HepG2 (cell line): ENCODE results near the gene NOL12. TPM values are rescaled to one million over a fixed set of nuclear protein-coding genes. Genes with fewer than 3 reads are reported as not detected.

Experiments used
- ATAC-seq: fragments of 200-7000 bp; cut with Tn5 transposase; 3 replicates; pipeline ENCODE4 v1.9.1; 2020; ENCODE audit warnings: mild to moderate bottlenecking, moderate library complexity
- BruUV-seq: library from RNA; stranded (reverse); fragments of 400-500 nt; replicated peaks from 2 replicates; lab custom pipeline; 2021; lab: Mats Ljungman, UMichigan
- CTCF ChIA-PET: fragments of 300-600 bp; formaldehyde crosslinking; extraction: SDS; loops from one replicate; lab custom pipeline; 2021; ENCODE audit warnings: low total read pairs, inconsistent platforms, low intra/inter-chr PET ratio; lab: Yijun Ruan, JAX
- POLR2A ChIA-PET: fragments of 350-600 bp; sonication (Branson Sonifier 250); formaldehyde crosslinking; loops from one replicate; lab custom pipeline; 2020; ENCODE audit warnings: antibody characterized with exemption, inconsistent platforms; lab: Yijun Ruan, JAX
- DNase-seq: peaks from one replicate; pipeline ENCODE4 v3.0.0-alpha.2; 2015; ENCODE audit warnings: low spot score
- FAIRE-seq: peaks from 3 replicates; lab custom pipeline; 2011; peaks lifted over from hg19 to GRCh38; lab: Jason Lieb, UNC
- H2AFZ ChIP-seq: one replicate; pipeline ENCODE4 v1.6.1; 2011; ENCODE audit warnings: low read length, inconsistent platforms
- H3K27ac ChIP-seq: fragments of 300-600 bp; 3 replicates; pipeline ENCODE4 v1.8.0; 2011; ENCODE audit warnings: mixed run types, mild to moderate bottlenecking, mixed read lengths, low read length, inconsistent platforms; ENCODE audit not compliant: insufficient read depth; ENCODE audit errors: extremely low read length
- H3K27me3 ChIP-seq, 2 experiments: fragments of 200-600 bp in 1 of 2; 2 replicates in 1 of 2; 3 replicates in 1 of 2; pipeline versions ENCODE4 v1.6.0 to v1.8.0; 2011; ENCODE audit warnings: low read length in 2 of 2, mild to moderate bottlenecking in 2 of 2, moderate library complexity in 2 of 2, inconsistent platforms in 1 of 2; ENCODE audit not compliant: insufficient read depth in 2 of 2, control insufficient read depth in 1 of 2
- H3K36me3 ChIP-seq, 2 experiments: fragments of 200-600 bp in 1 of 2; replicated peaks in 1 of 2; 2 replicates in 1 of 2; 3 replicates in 1 of 2; pipeline versions ENCODE4 v1.5.1 to v1.8.0; 2011; ENCODE audit warnings: low read length in 2 of 2, inconsistent platforms in 1 of 2; ENCODE audit not compliant: insufficient read depth in 2 of 2, control insufficient read depth in 1 of 2
- H3K4me1 ChIP-seq: 2 replicates; pipeline ENCODE4 v1.5.1; 2012; ENCODE audit warnings: low read length, inconsistent platforms; ENCODE audit not compliant: insufficient read depth
- H3K4me2 ChIP-seq: 2 replicates; pipeline ENCODE4 v1.6.0; 2011; ENCODE audit warnings: low read depth, low read length, inconsistent platforms
- H3K4me3 ChIP-seq, 3 experiments: fragments of 200-600 bp in 1 of 3; sonication (generic), shearing (Covaris generic) in 1 of 3; replicated peaks in 1 of 3; 2 replicates each; pipeline ENCODE4 v1.5.1; 2011 to 2016; ENCODE audit warnings: low read length in 3 of 3, inconsistent platforms in 2 of 3, low read depth in 2 of 3, mild to moderate bottlenecking in 2 of 3, control low read depth in 1 of 3, mixed read lengths in 1 of 3; ENCODE audit not compliant: insufficient read depth in 1 of 3
- H3K79me2 ChIP-seq: one replicate; pipeline ENCODE4 v1.6.1; 2011; ENCODE audit warnings: low read length, inconsistent platforms; ENCODE audit not compliant: insufficient read depth
- H3K9ac ChIP-seq: 2 replicates; pipeline ENCODE4 v1.6.0; 2011; ENCODE audit warnings: mild to moderate bottlenecking, low read depth, low read length, inconsistent platforms; ENCODE audit not compliant: insufficient read depth
- H3K9me3 ChIP-seq: 2 replicates; pipeline ENCODE4 v1.5.1; 2012; ENCODE audit warnings: mild to moderate bottlenecking, low read length
- H4K20me1 ChIP-seq: 2 replicates; pipeline ENCODE4 v1.6.0; 2011; ENCODE audit warnings: inconsistent platforms, mild to moderate bottlenecking, low read length, moderate library complexity; ENCODE audit not compliant: insufficient read depth
- ARHGAP35 ChIP-seq: sonication (generic); formaldehyde crosslinking; IDR thresholded peaks from 2 replicates; pipeline ENCODE4 v1.9.0; 2022; ENCODE audit warnings: mild to moderate bottlenecking, inconsistent platforms, moderate library complexity, missing genetic modification reagents, borderline replicate concordance
- HES4 ChIP-seq: sonication (generic); formaldehyde crosslinking; IDR thresholded peaks from 2 replicates; pipeline ENCODE4 v1.9.0; 2021; ENCODE audit warnings: mild to moderate bottlenecking, missing genetic modification reagents, borderline replicate concordance
- IKZF1 ChIP-seq: fragments of 450-650 bp; IDR thresholded peaks from 2 replicates; pipeline ENCODE4 v1.7.1; 2016
- KMT2A ChIP-seq: sonication (generic); formaldehyde crosslinking; IDR thresholded peaks from 2 replicates; pipeline ENCODE4 v1.4.0; 2020; ENCODE audit warnings: missing genetic modification reagents
- PCBP1 ChIP-seq: fragments of 200-400 bp; formaldehyde crosslinking; IDR thresholded peaks from 2 replicates; pipeline ENCODE4 v1.6.1; 2017; ENCODE audit warnings: mild to moderate bottlenecking, low read depth, low read length, borderline replicate concordance
- POLR2AphosphoS2 ChIP-seq: IDR thresholded peaks from 2 replicates; pipeline ENCODE4 v1.6.1; 2011; ENCODE audit warnings: low read depth, low read length, improper control_type of control experiment
- RNF2 ChIP-seq: fragments of 450-650 bp; conservative IDR thresholded peaks from 2 replicates; pipeline ENCODE4 v1.6.1; 2016; ENCODE audit warnings: low read depth
- STAG1 ChIP-seq: sonication (generic); formaldehyde crosslinking; IDR thresholded peaks from 2 replicates; pipeline ENCODE4 v1.4.0; 2020; ENCODE audit warnings: missing genetic modification reagents
- TAF1 ChIP-seq: sonication (generic); formaldehyde crosslinking; IDR thresholded peaks from 2 replicates; pipeline ENCODE4 v1.4.0; 2020; ENCODE audit warnings: missing genetic modification reagents
- ZFY ChIP-seq: sonication (generic); formaldehyde crosslinking; IDR thresholded peaks from 2 replicates; pipeline ENCODE4 v1.4.0; 2020; ENCODE audit warnings: missing genetic modification reagents
- WGBS: methylation state at CpG from one replicate; pipeline ENCODE4 v1.1.6; 2017; ENCODE audit warnings: low lambda C conversion rate; 5-methylcytosine and 5-hydroxymethylcytosine counted together
- in situ Hi-C: cut with HindIII; loops from 2 replicates; pipeline ENCODE4 v1.10.0; 2017; ENCODE audit warnings: low pct_unique_long_range_greater_than_20kb; ENCODE audit not compliant: extremely low pct_ligation_motif_present
- intact Hi-C: fragments of 100-400 bp; cut with micrococcal nuclease; formaldehyde crosslinking; loops from one replicate; pipeline ENCODE4 v1.10.0; 2022; ENCODE audit not compliant: unreplicated experiment
- polyA plus RNA-seq, 8 experiments: library from polyadenylated mRNA; depleted of rRNA in 3 of 8; stranded (reverse) in 7 of 8; unstranded in 1 of 8; fragments of >200 nt; fragmentation: Illumina TruSeq in 4 of 8; extraction: Trizol in 4 of 8; gene quantifications; 2 replicates each; pipeline versions ENCODE4 v1.2.1 to v1.2.3, GENCODE V29; 2011 to 2016; ENCODE audit warnings: low read depth in 4 of 8, missing spikeins in 1 of 8, mixed read lengths in 1 of 8; ENCODE audit not compliant: insufficient read depth in 1 of 8
- total RNA-seq, 5 experiments: library from RNA; depleted of rRNA; stranded (reverse); fragments of >200 nt; fragmentation: Illumina TruSeq; extraction: Trizol; gene quantifications; 2 replicates each; pipeline ENCODE4 v1.2.3, GENCODE V29; 2016; ENCODE audit warnings: low read depth in 1 of 5
- TF ChIP-seq, protein P1 (sequence below): sonication (generic); formaldehyde crosslinking; IDR thresholded peaks from 2 replicates; pipeline ENCODE4 v1.8.0; 2022; ENCODE audit warnings: missing genetic modification reagents, mild to moderate bottlenecking, moderate library complexity, borderline replicate concordance
- TF ChIP-seq, protein P2 (sequence below): sonication (generic); formaldehyde crosslinking; IDR thresholded peaks from 2 replicates; pipeline ENCODE4 v1.5.0; 2020; ENCODE audit warnings: mild to moderate bottlenecking, missing genetic modification reagents
- TF ChIP-seq, protein P3 (sequence below): sonication (generic); formaldehyde crosslinking; IDR thresholded peaks from 2 replicates; pipeline ENCODE4 v1.8.0; 2022; ENCODE audit warnings: mild to moderate bottlenecking, missing genetic modification reagents, moderate library complexity

NOL12 gene
- total and polyA plus RNA-seq, 2 of the 13 experiments (the other 11 are each of a cell fraction or from before 2014, with no cell fraction given): 14.3 to 31.4 TPM

DNA sequence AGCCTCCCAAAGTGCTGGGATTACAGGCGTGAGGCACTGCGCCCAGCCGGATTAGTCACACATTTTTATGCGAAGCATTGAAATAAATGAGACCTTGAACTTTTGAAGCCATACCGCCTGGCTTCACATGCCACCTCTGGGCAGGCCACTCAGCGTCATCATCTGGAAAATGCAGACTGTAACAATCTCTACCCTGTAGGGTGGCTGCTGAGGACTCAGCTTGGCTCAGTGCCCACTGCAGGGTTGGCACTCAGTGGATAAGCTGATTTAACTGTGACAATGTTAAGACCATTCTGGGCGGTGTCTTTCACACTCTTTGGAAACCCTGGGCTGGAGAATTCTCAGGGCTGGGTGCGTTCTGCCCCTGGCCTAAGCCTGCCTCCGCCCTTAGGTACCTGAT is 38.2 kb upstream of the NOL12 start:
- Histone ChIP-seq H3K9ac (no peak overlapping the region), H2AFZ (no peak overlapping the region), H3K4me1 (peaks cover 9% of the 10 kb centered on the region), H3K27me3 (no peaks in the 10 kb centered on the region), H3K9me3 (no peaks in the 10 kb centered on the region), H3K36me3 (peaks cover 22 to 54% of the 10 kb centered on the region in 2 experiments; a peak in 4 of 5 replicates), H3K79me2 (no peaks in the 10 kb centered on the region), H3K4me2 (no peak overlapping the region), H3K4me3 (no peak overlapping the region), H4K20me1 (no peaks in the 10 kb centered on the region), H3K27ac (no peak overlapping the region)
- no TSS peak for BruUV-seq
- ChIA-PET CTCF (no interaction called here), POLR2A (interaction anchor here (1.6 kb wide), 1 partner anchor 13 kb away, joined by 3 read pairs; no protein-coding TSS in a partner anchor)
- ATAC-seq (no peak), DNase-seq (no peak), FAIRE-seq (no peak)
- intact Hi-C loops: no loop called here
- 98% methylated on average over 6 of the region's 9 CpGs for WGBS
- in situ Hi-C loops: no loop called here
- TF ChIP-seq TAF1 (CRISPR knock-in tag) (no peak), KMT2A (CRISPR knock-in tag) (no peak)

DNA sequence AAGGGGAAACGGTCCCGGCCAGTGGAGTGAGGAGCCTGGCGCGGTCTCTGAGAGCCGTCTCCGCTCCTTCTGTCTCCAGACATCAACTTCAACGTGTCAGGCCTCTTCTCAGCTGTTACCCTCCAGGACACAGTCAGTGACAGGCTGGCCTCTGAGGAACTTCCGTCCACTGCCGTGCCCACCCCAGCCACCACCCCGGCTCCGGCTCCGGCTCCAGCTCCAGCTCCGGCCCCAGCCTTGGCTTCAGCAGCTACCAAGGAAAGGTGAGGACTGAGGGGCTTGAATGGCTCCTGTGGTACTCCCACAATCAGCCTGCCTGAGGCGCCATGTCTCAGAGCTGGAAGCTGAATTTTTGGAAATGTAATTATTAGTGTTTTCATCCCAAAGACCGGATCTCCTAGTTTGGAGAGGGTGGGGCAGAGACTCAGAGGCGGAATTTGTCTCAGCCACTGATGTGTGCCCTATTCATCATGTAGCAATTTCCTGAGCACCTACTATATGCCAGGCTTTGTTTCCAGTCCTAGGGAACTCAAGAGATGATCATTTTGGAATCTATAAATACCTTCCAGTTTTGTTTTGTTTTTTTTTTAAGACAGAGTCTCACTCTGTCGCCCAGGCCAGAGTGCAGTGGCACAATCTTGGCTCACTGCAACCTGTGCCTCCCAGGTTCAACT is 35.5 kb upstream of the NOL12 start:
- H4K20me1 ChIP-seq: no peaks in the 10 kb centered on the region
- no peaks in the 10 kb centered on the region for H3K27me3 ChIP-seq
- H3K36me3 ChIP-seq: peaks cover 15 to 36% of the 10 kb centered on the region in 2 experiments; a peak in 4 of 5 replicates
- H3K4me3 ChIP-seq: no peak overlapping the region
- BruUV-seq: no TSS peak
- H3K9me3 ChIP-seq: no peaks in the 10 kb centered on the region
- in situ Hi-C loops: no loop called here
- no peak overlapping the region for H3K4me2 ChIP-seq
- H2AFZ ChIP-seq: no peak overlapping the region
- FAIRE-seq: no peak
- intact Hi-C loops: loop anchor here (10.0 kb wide), 1 partner anchor 154 kb away; the partner anchor contains the start of gene GCAT
- H3K79me2 ChIP-seq: no peaks in the 10 kb centered on the region
- 0 out of 2 replicates have a peak, but pooled peaks cover 6% of the 10 kb centered on the region for H3K4me1 ChIP-seq
- ATAC-seq: no peak
- no peak overlapping the region for H3K9ac ChIP-seq
- no peak overlapping the region for H3K27ac ChIP-seq
- ChIA-PET POLR2A (no interaction called here), CTCF (no interaction called here)
- WGBS: 95% methylated on average over 4 of the region's 17 CpGs
- no peak for DNase-seq
- no peak for TF ChIP-seq ZFY (CRISPR knock-in tag)
- TF ChIP-seq, protein P1, sequence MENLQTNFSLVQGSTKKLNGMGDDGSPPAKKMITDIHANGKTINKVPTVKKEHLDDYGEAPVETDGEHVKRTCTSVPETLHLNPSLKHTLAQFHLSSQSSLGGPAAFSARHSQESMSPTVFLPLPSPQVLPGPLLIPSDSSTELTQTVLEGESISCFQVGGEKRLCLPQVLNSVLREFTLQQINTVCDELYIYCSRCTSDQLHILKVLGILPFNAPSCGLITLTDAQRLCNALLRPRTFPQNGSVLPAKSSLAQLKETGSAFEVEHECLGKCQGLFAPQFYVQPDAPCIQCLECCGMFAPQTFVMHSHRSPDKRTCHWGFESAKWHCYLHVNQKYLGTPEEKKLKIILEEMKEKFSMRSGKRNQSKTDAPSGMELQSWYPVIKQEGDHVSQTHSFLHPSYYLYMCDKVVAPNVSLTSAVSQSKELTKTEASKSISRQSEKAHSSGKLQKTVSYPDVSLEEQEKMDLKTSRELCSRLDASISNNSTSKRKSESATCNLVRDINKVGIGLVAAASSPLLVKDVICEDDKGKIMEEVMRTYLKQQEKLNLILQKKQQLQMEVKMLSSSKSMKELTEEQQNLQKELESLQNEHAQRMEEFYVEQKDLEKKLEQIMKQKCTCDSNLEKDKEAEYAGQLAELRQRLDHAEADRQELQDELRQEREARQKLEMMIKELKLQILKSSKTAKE (CRISPR knock-in tag): no peak
- no peak for TF ChIP-seq PCBP1
- TF ChIP-seq, protein P2, sequence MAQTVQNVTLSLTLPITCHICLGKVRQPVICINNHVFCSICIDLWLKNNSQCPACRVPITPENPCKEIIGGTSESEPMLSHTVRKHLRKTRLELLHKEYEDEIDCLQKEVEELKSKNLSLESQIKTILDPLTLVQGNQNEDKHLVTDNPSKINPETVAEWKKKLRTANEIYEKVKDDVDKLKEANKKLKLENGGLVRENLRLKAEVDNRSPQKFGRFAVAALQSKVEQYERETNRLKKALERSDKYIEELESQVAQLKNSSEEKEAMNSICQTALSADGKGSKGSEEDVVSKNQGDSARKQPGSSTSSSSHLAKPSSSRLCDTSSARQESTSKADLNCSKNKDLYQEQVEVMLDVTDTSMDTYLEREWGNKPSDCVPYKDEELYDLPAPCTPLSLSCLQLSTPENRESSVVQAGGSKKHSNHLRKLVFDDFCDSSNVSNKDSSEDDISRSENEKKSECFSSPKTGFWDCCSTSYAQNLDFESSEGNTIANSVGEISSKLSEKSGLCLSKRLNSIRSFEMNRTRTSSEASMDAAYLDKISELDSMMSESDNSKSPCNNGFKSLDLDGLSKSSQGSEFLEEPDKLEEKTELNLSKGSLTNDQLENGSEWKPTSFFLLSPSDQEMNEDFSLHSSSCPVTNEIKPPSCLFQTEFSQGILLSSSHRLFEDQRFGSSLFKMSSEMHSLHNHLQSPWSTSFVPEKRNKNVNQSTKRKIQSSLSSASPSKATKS (CRISPR knock-in tag): no peak
- TF ChIP-seq ARHGAP35 (CRISPR knock-in tag): no peak
- no peak for TF ChIP-seq STAG1
- TF ChIP-seq RNF2: no peak
- TF ChIP-seq, protein P3, sequence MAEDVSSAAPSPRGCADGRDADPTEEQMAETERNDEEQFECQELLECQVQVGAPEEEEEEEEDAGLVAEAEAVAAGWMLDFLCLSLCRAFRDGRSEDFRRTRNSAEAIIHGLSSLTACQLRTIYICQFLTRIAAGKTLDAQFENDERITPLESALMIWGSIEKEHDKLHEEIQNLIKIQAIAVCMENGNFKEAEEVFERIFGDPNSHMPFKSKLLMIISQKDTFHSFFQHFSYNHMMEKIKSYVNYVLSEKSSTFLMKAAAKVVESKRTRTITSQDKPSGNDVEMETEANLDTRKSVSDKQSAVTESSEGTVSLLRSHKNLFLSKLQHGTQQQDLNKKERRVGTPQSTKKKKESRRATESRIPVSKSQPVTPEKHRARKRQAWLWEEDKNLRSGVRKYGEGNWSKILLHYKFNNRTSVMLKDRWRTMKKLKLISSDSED: no peak
- no peak for TF ChIP-seq POLR2AphosphoS2
- no peak for TF ChIP-seq IKZF1
- no peak for TF ChIP-seq HES4 (CRISPR knock-in tag)
